GM12892 (cell line): ENCODE results near the gene ADPRH.

Experiments used
- POLR2A ChIP-seq: IDR thresholded peaks from 2 replicates; pipeline ENCODE4 v1.6.1; 2011; ENCODE audit warnings: low read depth, low read length, control low read depth
- POLR2AphosphoS5 ChIP-seq: IDR thresholded peaks from 2 replicates; pipeline ENCODE4 v1.6.1; 2011; ENCODE audit warnings: low read depth, low read length, control low read depth

- TF ChIP-seq POLR2AphosphoS5 (no peak), POLR2A (no peak)
These were observed 13.6 kb downstream of the ADPRH start for GRCh38 chr3:119592861-119593260.
